NOMO-1 treated with DMSO at 0.1 percent for 48 hours (cell line): ENCODE measurements around the gene MAEA.
"Not testable (repeated sequence)": the region's sequence is repeated elsewhere in the genome, so short reads cannot be mapped to it uniquely, and the experiment has no call there.

ENCODE experiments used
- DNase-seq: peaks from one replicate; lab custom pipeline; 2025; ENCODE audit not compliant: unreplicated experiment; lab: John Stamatoyannopoulos, UW

The MAEA gene

GRCh38 chr4:1364217-1364616 is 74.5 kb downstream of the MAEA start:
- DNase-seq, result no peak

DNA sequence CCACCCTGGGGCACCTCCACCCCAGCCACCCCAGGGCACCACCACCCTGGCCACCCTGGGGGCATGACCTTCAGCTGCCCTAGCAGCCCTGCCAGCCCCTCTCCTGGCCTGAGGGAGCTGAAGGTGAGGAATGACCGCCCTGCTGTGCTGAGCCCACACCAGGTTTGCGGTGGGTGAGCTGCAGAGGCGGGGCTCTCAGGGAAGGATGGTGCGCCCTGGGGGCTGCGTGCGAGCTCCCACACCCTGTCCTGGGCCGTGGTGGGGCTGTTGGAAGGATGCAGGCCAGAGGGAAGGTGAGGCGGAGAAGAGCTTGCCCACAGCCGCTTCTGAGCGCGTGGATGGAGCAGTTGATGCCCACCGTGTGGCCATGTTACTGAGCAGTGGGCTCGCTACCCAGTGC is 75.1 kb downstream of the MAEA start:
- no peak for DNase-seq

DNA sequence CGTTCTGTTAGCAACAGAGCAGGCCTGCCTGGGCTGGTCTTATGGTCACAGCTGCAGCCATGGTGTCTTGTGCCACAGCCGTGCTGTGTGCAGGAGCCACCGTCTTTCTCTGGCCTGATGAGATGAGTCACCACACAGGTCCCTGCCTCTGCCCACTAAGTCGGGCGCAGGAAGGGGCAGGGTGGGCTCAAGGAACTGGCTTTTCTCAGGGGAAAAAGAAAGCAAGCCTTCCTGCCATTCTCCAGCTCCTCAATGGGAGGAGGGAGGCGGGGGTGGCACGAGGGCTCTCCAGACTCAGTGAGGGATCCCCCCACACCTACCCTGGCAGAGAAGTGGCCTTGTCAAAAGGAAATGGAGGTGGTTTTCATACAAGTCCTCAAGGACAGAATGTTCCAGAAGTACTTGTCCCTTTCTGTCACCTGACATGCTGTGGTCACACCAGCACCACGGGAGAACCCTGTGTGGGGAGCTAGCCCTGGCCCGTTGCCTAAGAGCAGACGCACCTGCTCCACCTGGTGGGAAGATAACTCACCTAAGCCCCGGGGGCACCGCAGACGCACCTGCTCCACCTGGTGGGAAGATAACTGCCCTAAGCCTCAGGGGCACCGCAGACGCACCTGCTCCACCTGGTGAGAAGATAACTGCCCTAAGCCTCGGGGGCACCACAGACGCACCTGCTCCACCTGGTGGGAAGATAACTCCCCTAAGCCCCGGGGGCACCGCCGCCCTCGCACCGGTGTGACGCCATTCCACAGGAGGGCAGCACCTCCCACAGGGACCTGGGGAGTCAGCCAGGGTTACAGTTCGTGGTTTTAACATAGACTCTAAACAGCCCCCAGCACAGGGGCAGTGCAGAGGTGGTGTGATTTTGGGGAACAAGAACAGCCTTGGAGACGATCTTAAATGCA is 75.8 kb downstream of the MAEA start:
- DNase-seq, result no peak

DNA sequence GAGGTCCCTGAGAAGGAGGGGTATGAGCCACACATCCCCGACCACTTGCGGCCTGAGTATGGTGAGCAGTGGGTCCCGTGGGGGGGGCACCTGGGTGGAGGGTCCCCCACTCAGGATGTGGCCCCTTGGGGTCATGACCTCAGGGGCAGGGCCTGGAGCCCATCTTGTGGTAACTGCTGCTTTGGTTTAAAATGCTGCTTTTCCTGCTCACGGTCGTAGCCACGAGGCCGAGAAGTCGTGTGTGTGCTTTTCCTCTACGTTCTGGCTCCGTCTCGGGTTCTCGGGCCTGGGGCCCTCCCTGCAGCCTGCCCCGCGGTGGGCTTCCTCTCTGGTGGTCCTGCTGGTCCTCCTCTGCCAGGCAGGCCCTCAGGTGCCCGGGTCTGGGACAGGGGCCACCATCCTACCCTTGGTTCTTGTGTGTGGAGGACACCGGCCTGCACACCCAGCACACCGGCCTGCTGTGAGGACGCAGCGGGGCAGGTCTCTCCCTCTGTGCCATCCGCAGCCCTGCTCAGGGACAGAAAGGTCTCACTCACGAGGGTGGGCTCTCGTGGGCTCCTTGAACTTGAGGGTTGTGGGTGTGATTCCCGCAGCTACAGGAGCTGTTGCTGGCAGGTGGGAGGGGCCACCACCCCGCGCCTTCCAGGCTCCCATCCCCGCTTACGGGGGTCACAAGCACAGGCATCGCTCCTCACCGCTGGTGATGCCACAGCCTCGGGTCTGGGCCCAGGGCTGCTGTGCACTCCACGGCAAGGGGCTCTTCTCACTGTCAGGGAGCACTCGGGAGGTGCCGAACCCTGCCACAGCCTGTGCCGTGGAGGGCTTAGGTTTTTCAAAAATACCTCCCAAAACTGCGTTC is 76.9 kb downstream of the MAEA start:
- DNase-seq, result no peak

DNA sequence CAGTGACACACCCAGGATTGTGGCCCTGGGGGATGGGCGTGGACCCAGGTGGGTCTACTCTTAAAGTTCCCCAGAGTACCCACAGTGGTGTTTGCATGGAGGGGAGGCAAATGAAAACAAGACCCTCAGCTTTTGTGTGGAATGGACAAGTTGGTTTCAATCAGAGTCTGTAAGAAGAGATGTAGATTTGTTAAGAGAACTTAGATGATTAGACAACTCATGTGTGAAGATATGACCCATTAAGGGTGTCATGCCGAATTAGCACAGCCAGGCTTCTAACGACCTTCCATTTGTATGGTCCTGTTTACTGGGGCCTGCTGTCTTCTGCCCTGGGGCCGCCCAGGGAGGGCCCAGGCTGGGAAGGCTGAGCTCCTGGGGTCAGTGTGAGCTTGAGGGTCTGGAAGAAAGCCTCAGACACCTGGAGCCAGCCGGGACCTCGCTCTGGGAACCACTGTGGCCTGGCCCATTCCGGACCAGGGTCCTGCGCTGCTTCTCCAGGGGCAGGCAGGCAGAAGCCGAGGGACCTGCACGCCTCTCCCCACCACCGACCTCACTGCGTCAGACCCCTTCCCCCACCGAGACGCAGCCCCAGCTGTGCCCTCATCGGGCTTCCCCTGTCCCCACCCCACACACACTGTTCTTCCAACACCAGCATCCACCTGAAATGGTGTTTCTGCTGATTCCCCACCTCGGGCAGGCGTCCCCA is 77.7 kb downstream of the MAEA start:
- no peak for DNase-seq

- no peak for DNase-seq
Measured at GRCh38 chr4:1367936-1368289, 78.2 kb downstream of the MAEA start.

DNA sequence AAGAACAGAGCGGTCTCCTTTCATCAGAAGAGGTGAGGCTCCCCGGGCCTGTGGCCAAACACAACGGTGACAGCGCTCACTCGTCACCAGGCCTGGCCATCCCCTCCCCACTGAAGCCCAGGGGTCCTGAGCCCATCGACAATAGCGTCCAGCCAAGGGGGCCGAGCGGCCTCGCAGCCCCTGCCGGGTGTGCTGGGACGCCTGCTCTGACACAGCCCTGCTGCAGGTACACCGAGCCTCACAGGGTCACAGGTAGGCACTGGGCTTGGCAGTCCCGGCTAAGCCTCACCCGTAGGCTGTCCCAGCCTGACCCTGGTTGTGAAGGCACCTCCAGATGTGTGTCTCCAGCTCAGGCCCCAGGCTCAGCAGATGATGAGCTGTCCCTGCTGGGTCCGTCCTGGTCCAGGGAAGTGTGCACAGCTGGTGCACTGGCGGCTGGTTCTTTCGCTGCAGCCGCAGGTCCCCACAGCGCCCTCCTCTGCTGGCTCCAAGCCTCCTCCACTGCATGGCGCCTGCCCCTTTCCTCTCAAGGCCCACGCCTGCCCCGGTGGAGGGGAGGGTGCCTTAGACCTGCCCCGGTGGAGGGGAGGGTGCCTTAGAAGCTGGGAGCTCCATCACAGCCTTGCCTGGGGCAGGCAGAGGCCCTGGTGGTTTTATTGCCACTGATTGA is 78.9 kb downstream of the MAEA start:
- DNase-seq, result no peak

DNA sequence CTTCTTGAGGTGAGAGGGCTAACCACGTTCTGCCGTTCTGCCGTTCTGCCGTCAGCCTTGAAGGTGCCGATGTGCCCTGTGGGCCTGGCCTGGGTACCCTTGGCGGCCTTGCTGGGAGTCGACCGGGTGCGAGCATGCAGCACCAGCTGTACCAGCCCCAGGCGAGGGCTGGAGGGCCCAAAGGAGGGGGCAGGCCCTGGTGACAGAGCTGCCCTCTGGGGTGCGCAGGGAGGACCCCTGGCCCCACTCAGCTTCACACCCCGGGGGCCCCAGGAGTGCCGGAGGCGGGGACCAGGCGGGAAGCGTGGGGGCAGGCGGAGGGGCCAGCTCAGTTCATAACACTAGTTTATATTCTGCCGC is 79.4 kb downstream of the MAEA start:
- DNase-seq, result no peak

- DNase-seq, result no peak
Measured at GRCh38 chr4:1369479-1370079, 79.9 kb downstream of the MAEA start.

- no peak for DNase-seq
Measured at GRCh38 chr4:1370321-1371124, 80.8 kb downstream of the MAEA start.

- no peak for DNase-seq
Measured at GRCh38 chr4:1371176-1372165, 81.8 kb downstream of the MAEA start.

DNA sequence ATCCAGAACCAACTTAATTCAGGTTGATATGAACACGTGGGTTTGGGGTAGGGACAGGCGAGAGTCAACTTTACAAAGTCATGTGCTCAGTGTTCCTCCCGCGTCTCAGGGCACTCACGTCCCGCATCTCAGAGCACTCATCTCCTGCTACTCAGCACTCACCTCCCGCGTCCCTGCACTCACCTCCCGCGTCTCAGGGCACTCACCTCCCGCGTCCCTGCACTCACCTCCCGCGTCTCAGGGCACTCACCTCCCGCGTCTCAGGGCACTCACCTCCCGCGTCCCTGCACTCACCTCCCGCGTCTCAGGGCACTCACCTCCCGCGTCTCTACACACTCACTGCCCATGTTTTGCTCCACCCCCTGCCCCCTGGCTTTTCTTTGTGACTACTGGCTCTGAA is 82.9 kb downstream of the MAEA start:
- not testable (repeated sequence) for DNase-seq

GRCh38 chr4:1373892-1374705 is 84.4 kb downstream of the MAEA start:
- no peak for DNase-seq

- DNase-seq, result no peak
Measured at GRCh38 chr4:1374706-1375045, 85.0 kb downstream of the MAEA start.

DNA sequence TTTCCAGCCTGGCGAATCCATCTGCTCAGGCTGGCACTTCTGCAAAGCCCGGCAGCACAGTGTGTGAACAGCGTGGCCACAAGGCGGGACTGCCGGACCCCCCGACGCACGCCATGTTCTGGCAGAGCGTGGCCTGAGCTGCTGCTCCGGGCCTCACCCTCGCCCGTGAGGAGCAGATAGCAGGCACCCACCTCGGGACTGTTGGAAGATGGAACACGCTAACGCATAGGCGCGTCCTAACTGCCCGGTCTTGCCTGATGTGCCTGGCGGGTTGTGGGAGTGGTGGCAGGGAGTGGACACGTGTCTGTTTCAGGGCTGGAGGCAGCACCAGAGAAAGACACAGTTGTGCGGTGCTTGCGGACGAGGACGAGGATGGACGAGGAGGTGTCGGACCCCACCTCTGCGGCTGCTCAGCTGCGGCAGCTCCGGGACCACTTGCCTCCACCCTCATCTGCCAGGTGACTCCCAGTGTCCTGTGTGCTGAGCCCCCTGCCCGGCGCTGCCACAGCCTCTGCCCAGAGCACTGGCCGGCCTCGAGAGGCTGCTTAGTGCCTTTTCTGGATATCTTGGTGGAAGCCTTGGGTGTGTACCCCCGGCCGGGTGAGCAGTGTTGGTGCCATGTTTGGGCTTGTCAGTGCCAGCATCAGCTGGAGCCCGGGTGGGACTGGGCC is 85.5 kb downstream of the MAEA start:
- no peak for DNase-seq

- DNase-seq, result no peak
Measured at GRCh38 chr4:1375761-1376322, 86.2 kb downstream of the MAEA start.

DNA sequence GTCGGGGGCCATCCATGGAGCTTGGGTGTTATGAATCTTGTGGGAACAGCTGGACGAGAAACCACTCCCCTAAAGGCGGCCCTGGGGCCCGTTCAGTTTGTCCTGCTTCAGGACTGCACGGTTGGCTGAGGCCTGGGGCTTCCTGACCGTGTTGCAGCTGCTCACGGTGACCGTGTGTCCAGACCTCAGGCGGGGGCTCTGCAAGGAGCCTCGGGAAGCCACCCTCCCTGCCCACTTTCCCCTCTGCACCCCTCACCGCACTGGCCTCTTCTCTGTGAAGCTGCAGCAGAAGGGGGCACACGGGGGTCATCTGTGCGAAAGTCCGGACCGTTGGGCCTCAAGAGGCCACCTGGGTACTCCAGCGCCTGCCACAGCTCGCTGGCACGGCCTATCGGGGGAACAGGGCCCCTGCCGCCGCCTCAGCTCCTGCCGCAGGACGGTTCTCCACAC is 86.7 kb downstream of the MAEA start:
- no peak for DNase-seq
